SK-N-SH (cell line): ENCODE data around the gene WDR93.

Source experiments
- CTCF ChIP-seq: fragments of 200-600 bp; sonication (generic); IDR thresholded peaks from 2 replicates; pipeline ENCODE4 v1.6.1; 2017; ENCODE audit warnings: antibody characterized with exemption, mild to moderate bottlenecking, moderate library complexity
- ELF1 ChIP-seq: IDR thresholded peaks from 2 replicates; pipeline ENCODE4 v1.4.0; 2012
- EP300 ChIP-seq, 2 experiments: IDR thresholded peaks; 2 replicates each; pipeline versions ENCODE4 v1.4.0 to v1.6.1; 2012; ENCODE audit warnings: borderline replicate concordance in 1 of 2, low read depth in 1 of 2, low read length in 1 of 2
- FOSL2 ChIP-seq: IDR thresholded peaks from 2 replicates; pipeline ENCODE4 v1.4.0; 2012; ENCODE audit warnings: low read depth, mild to moderate bottlenecking, moderate library complexity, borderline replicate concordance
- FOXJ3 ChIP-seq: sonication (generic); formaldehyde crosslinking; IDR thresholded peaks from 2 replicates; pipeline ENCODE4 v1.5.1; 2020; ENCODE audit warnings: mild to moderate bottlenecking, missing genetic modification reagents
- MAX ChIP-seq: IDR thresholded peaks from 2 replicates; pipeline ENCODE4 v1.4.0; 2012; ENCODE audit warnings: low read depth
- PBX3 ChIP-seq: IDR thresholded peaks from 2 replicates; pipeline ENCODE4; 2012
- POLR2AphosphoS5 ChIP-seq: IDR thresholded peaks from 2 replicates; pipeline ENCODE4 v1.6.1; 2012; ENCODE audit warnings: low read depth, low read length
- RFX5 ChIP-seq: IDR thresholded peaks from 2 replicates; pipeline ENCODE4 v1.6.1; 2012; ENCODE audit warnings: mild to moderate bottlenecking, improper control_type of control experiment, low read length
- SIN3A ChIP-seq: IDR thresholded peaks from 2 replicates; pipeline ENCODE4 v1.6.1; 2012; ENCODE audit warnings: low read depth, mild to moderate bottlenecking, low read length, moderate library complexity, borderline replicate concordance
- SMC3 ChIP-seq: IDR thresholded peaks from 2 replicates; pipeline ENCODE4 v1.6.1; 2012; ENCODE audit warnings: low read depth, low read length, improper control_type of control experiment
- USF1 ChIP-seq: IDR thresholded peaks from 2 replicates; pipeline ENCODE4 v1.4.0; 2012; ENCODE audit warnings: low read depth, borderline replicate concordance

GRCh38 chr15:89660556-89660955, 30.1 kb upstream of the WDR93 start:
- TF ChIP-seq CTCF (no peak), EP300 (IDR thresholded peaks at IDR 0.05; ENCODE audit: borderline replicate concordance in 1 of 2, low read depth in 1 of 2, low read length in 1 of 2) (no peak), ELF1 (no peak), SMC3 (no peak), RFX5 (no peak), MAX (no peak), USF1 (no peak), FOSL2 (no peak), POLR2AphosphoS5 (no peak), PBX3 (no peak), FOXJ3 (CRISPR knock-in tag) (no peak), SIN3A (no peak)
